Fibroblast of skin of right quadriceps (primary cell): Measurements from ENCODE around the gene TRIM44.
"Not testable (repeated sequence)": the region's sequence is repeated elsewhere in the genome, so short reads cannot be mapped to it uniquely, and the experiment has no call there.

Experiments used
- DNase-seq: peaks from one replicate; pipeline ENCODE4 v3.0.0-alpha.2; 2013

The TRIM44 gene

GRCh38 chr11:35675901-35676610, 13.5 kb downstream of the TRIM44 start:
- no peak for DNase-seq

- no peak for DNase-seq
These were observed 14.0 kb downstream of the TRIM44 start for GRCh38 chr11:35676611-35676965.

- no peak for DNase-seq
These were observed 15.3 kb downstream of the TRIM44 start for GRCh38 chr11:35677904-35678303.

GRCh38 chr11:35678471-35678870, 15.9 kb downstream of the TRIM44 start:
- no peak for DNase-seq

GRCh38 chr11:35678975-35679374, 16.4 kb downstream of the TRIM44 start:
- no peak for DNase-seq

- DNase-seq: no peak
These were observed 17.9 kb downstream of the TRIM44 start for GRCh38 chr11:35680506-35680905.

GRCh38 chr11:35681163-35681767, 18.7 kb downstream of the TRIM44 start:
- no peak for DNase-seq

GRCh38 chr11:35682230-35683173, 19.9 kb downstream of the TRIM44 start:
- peak; percentile 7 for DNase-seq

- no peak for DNase-seq
These were observed 21.3 kb downstream of the TRIM44 start for GRCh38 chr11:35683728-35684339.

- peak; percentile 38 for DNase-seq
These were observed 25.4 kb downstream of the TRIM44 start for GRCh38 chr11:35688023-35688422.

GRCh38 chr11:35689081-35689996, 26.8 kb downstream of the TRIM44 start:
- no peak for DNase-seq

- no peak for DNase-seq
These were observed 39.6 kb downstream of the TRIM44 start for GRCh38 chr11:35702126-35702525.

GRCh38 chr11:35709376-35709775, 46.8 kb downstream of the TRIM44 start:
- no peak for DNase-seq

- DNase-seq: no peak
These were observed 48.8 kb downstream of the TRIM44 start for GRCh38 chr11:35711173-35711910.

GRCh38 chr11:35711924-35712323, 49.3 kb downstream of the TRIM44 start:
- DNase-seq: no peak

- DNase-seq: no peak
These were observed 50.0 kb downstream of the TRIM44 start for GRCh38 chr11:35712533-35712932.

GRCh38 chr11:35714882-35715627, 52.5 kb downstream of the TRIM44 start:
- DNase-seq: peak; percentile 49

GRCh38 chr11:35715677-35716076, 53.1 kb downstream of the TRIM44 start:
- not testable (repeated sequence) for DNase-seq

GRCh38 chr11:35717043-35717442, 54.5 kb downstream of the TRIM44 start:
- DNase-seq: no peak

GRCh38 chr11:35717520-35717919, 54.9 kb downstream of the TRIM44 start:
- no peak for DNase-seq
